A549 (cell line): ENCODE results near the gene DIO3.

ENCODE experiments used
- BHLHE40 ChIP-seq: IDR thresholded peaks from 2 replicates; pipeline ENCODE4 v1.6.1; 2012; ENCODE audit warnings: low read depth, low read length, inconsistent platforms
- CBX2 ChIP-seq: fragments of 200-600 bp; sonication (generic); IDR thresholded peaks from 2 replicates; pipeline ENCODE4 v1.6.1; 2016; ENCODE audit warnings: low read depth, mild to moderate bottlenecking, borderline replicate concordance
- CHD2 ChIP-seq: fragments of 150-350 bp; IDR thresholded peaks from 2 replicates; pipeline ENCODE4 v1.6.1; 2014; ENCODE audit warnings: low read length; ENCODE audit not compliant: partially characterized antibody
- EP300 ChIP-seq, 2 experiments: fragments of >200 bp; sonication (Bioruptor Twin); formaldehyde crosslinking; IDR thresholded peaks; 2 replicates in 1 of 2; 3 replicates in 1 of 2; pipeline ENCODE4 v1.6.1; 2016 to 2017
- FOSL2 ChIP-seq, 2 experiments: fragments of 450-650 bp in 1 of 2; fragments of >200 bp in 1 of 2; sonication (Bioruptor Twin) in 1 of 2; formaldehyde crosslinking; IDR thresholded peaks; 2 replicates each; pipeline versions ENCODE4 v1.5.0 to v1.6.1; 2016 to 2020; ENCODE audit warnings: mild to moderate bottlenecking in 1 of 2, moderate library complexity in 1 of 2
- GATA3 ChIP-seq: IDR thresholded peaks from 2 replicates; pipeline ENCODE4 v1.6.1; 2012; ENCODE audit warnings: borderline replicate concordance
- JUN ChIP-seq, 2 experiments: fragments of >200 bp; sonication (Bioruptor Twin); formaldehyde crosslinking; IDR thresholded peaks; 2 replicates in 1 of 2; 3 replicates in 1 of 2; pipeline ENCODE4 v1.6.1; 2016 to 2017
- KDM5A ChIP-seq: fragments of 200-600 bp; sonication (generic); IDR thresholded peaks from 2 replicates; pipeline ENCODE4 v1.6.1; 2016; ENCODE audit warnings: antibody characterized with exemption, mild to moderate bottlenecking
- MAZ ChIP-seq: fragments of 150-350 bp; IDR thresholded peaks from 2 replicates; pipeline ENCODE4 v1.6.1; 2014; ENCODE audit warnings: antibody characterized with exemption, low read depth, low read length, borderline replicate concordance
- PHF8 ChIP-seq: fragments of 200-600 bp; sonication (generic); IDR thresholded peaks from 2 replicates; pipeline ENCODE4 v1.6.1; 2016; ENCODE audit warnings: low read depth, mild to moderate bottlenecking, antibody characterized with exemption, moderate library complexity, borderline replicate concordance
- POLR2A ChIP-seq: IDR thresholded peaks from 2 replicates; pipeline ENCODE4 v1.6.1; 2012; ENCODE audit warnings: mild to moderate bottlenecking, low read length
- RARB ChIP-seq: fragments of 250-450 bp; sonication (Bioruptor Pico); IDR thresholded peaks from 2 replicates; pipeline ENCODE4 v1.8.0; 2021; ENCODE audit warnings: mild to moderate bottlenecking, moderate library complexity
- ZSCAN20 ChIP-seq: fragments of 250-450 bp; sonication (Bioruptor Pico); IDR thresholded peaks from 2 replicates; pipeline ENCODE4 v1.8.0; 2022; ENCODE audit warnings: mild to moderate bottlenecking, moderate library complexity
- TF ChIP-seq, protein P1 (sequence below): fragments of >200 bp; sonication (Bioruptor Twin); formaldehyde crosslinking; IDR thresholded peaks from 3 replicates; pipeline ENCODE4 v1.5.1; 2016

- TF ChIP-seq PHF8 (no peak), CBX2 (no peak), EP300 (IDR thresholded peaks at IDR 0.05) (no peak), MAZ (no peak), POLR2A (no peak), ZSCAN20 (CRISPR knock-in tag) (no peak), GATA3 (no peak), RARB (no peak), FOSL2 (IDR thresholded peaks at IDR 0.05) (no peak), FOSL2 (CRISPR knock-in tag; IDR thresholded peaks at IDR 0.05) (no peak), JUN (IDR thresholded peaks at IDR 0.05) (no peak), BHLHE40 (no peak), CHD2 (no peak), KDM5A (no peak)
- TF ChIP-seq, protein P1, sequence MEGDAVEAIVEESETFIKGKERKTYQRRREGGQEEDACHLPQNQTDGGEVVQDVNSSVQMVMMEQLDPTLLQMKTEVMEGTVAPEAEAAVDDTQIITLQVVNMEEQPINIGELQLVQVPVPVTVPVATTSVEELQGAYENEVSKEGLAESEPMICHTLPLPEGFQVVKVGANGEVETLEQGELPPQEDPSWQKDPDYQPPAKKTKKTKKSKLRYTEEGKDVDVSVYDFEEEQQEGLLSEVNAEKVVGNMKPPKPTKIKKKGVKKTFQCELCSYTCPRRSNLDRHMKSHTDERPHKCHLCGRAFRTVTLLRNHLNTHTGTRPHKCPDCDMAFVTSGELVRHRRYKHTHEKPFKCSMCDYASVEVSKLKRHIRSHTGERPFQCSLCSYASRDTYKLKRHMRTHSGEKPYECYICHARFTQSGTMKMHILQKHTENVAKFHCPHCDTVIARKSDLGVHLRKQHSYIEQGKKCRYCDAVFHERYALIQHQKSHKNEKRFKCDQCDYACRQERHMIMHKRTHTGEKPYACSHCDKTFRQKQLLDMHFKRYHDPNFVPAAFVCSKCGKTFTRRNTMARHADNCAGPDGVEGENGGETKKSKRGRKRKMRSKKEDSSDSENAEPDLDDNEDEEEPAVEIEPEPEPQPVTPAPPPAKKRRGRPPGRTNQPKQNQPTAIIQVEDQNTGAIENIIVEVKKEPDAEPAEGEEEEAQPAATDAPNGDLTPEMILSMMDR = no peak
Observed at GRCh38 chr14:101548710-101549109, 12.6 kb upstream of the DIO3 start.
